Coronary artery (tissue), 2 donors: ENCODE data around the gene CLPX.

Source experiments
- DNase-seq: peaks from one replicate; pipeline ENCODE4 v3.0.0-alpha.2; 2017; ENCODE audit warnings: low spot score
- H3K27ac ChIP-seq, 2 donors: fragments of 200-600 bp; sonication (generic); one replicate each; pipeline ENCODE4 v1.5.1; 2016 to 2019
- H3K4me3 ChIP-seq: fragments of 200-600 bp; sonication (generic); 2 replicates; pipeline ENCODE4 v1.5.1; 2016; ENCODE audit warnings: mild to moderate bottlenecking, moderate library complexity
- TF ChIP-seq, protein P1 (sequence below): fragments of 200-600 bp; sonication (generic); IDR thresholded peaks from one replicate; pipeline ENCODE4 v1.5.1; 2019; ENCODE audit warnings: antibody characterized with exemption

The CLPX gene

DNA sequence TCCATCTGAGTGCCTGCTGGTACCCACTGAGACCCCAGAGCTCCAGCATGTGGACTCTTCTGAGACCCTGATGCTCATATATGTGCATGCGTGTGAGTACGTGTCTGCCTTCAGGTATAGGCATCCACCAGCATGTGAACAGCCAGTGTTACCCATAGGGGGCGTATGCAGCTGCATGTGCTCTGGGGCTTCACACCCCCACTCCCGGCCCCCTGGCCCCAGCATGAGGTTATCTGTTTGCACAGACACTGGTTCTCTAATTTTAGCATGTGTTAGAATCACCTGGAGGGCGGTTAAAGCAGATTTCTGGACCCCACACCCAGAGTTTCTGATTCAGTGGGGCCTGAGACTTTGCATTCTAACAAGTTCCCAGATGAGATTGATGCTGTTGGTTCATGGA, 27.0 kb upstream of the CLPX start:
- TF ChIP-seq, protein P1, sequence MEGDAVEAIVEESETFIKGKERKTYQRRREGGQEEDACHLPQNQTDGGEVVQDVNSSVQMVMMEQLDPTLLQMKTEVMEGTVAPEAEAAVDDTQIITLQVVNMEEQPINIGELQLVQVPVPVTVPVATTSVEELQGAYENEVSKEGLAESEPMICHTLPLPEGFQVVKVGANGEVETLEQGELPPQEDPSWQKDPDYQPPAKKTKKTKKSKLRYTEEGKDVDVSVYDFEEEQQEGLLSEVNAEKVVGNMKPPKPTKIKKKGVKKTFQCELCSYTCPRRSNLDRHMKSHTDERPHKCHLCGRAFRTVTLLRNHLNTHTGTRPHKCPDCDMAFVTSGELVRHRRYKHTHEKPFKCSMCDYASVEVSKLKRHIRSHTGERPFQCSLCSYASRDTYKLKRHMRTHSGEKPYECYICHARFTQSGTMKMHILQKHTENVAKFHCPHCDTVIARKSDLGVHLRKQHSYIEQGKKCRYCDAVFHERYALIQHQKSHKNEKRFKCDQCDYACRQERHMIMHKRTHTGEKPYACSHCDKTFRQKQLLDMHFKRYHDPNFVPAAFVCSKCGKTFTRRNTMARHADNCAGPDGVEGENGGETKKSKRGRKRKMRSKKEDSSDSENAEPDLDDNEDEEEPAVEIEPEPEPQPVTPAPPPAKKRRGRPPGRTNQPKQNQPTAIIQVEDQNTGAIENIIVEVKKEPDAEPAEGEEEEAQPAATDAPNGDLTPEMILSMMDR, result no peak
- no peak for DNase-seq
- Histone ChIP-seq H3K4me3 (no peak overlapping the region), H3K27ac (peak overlapping the region in 1 of 2 donors; percentile 68)

DNA sequence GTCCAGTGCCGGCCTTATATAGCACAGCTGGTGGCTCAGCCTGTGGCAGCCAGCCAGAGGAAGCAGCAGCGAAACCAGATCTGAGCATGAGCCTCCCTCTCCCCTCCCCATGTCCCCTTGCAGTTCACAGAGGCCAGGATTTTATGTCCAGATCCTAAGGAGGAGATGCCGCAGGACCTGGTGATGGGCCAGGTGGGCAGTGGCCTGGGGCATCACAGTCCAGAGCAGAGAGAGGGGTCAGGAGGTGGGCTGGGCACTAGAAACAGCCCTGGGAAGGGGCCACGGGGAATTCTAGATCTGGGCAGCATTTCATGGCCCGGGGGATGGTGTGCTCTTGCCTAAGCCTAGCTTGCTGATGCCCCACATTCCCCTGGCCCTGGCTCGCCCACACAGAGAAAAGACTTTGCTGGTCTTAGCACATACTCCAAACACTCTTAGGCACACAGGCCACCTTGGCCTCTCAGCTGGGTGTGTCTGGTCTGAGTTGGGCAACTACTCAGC, 26.4 kb upstream of the CLPX start:
- no peak for DNase-seq
- H3K27ac ChIP-seq, result peak overlapping the region in 1 of 2 donors; percentile 68
- TF ChIP-seq, protein P1, result no peak
- H3K4me3 ChIP-seq, result no peak overlapping the region

DNA sequence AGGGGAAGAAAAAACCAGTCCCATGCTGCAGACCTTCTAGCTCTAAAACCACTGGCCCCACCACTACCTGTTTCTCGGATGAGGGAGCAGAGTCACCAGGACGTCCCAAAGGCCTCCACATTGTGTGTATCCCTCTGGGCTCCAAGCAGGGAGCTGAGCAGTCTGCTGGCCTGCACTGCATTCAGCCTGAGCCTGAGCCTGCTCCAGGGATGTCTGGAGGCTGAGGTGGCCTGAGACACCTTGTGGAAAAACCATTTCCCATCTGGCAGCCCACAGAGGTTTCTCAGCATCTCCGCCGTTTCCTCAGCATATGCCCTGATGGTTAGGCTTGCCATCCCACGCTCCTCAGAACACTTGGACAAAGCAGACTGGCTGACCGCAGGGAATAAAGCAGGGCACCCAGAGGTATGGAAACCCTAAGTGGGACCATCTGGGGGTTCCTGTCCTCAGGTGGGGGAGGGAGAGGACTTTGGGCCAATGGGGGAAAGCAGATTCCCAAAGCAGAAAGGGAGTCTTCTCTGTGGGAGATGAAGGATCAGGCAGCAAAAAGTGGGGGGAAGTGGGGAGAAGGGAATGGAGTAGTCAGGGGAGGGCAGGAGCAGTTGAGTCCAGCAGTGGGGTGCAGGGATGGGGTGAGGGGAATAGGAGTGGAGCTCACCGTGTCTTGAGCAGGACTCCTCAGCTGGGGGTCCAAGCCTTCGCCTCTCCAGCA, 25.8 kb upstream of the CLPX start, which contains the start of gene CILP:
Gene CILP (minus strand): TSS at position 704 of the 712 bp plus-strand sequence. CDS start 1,718 bp downstream, outside the sequence.
- Histone ChIP-seq H3K4me3 (no peak within 1 kb of the TSS), H3K27ac (peak within 1 kb of the TSS in 1 of 2 donors; percentile 68)
- no peak for DNase-seq
- TF ChIP-seq, protein P1, result no peak

DNA sequence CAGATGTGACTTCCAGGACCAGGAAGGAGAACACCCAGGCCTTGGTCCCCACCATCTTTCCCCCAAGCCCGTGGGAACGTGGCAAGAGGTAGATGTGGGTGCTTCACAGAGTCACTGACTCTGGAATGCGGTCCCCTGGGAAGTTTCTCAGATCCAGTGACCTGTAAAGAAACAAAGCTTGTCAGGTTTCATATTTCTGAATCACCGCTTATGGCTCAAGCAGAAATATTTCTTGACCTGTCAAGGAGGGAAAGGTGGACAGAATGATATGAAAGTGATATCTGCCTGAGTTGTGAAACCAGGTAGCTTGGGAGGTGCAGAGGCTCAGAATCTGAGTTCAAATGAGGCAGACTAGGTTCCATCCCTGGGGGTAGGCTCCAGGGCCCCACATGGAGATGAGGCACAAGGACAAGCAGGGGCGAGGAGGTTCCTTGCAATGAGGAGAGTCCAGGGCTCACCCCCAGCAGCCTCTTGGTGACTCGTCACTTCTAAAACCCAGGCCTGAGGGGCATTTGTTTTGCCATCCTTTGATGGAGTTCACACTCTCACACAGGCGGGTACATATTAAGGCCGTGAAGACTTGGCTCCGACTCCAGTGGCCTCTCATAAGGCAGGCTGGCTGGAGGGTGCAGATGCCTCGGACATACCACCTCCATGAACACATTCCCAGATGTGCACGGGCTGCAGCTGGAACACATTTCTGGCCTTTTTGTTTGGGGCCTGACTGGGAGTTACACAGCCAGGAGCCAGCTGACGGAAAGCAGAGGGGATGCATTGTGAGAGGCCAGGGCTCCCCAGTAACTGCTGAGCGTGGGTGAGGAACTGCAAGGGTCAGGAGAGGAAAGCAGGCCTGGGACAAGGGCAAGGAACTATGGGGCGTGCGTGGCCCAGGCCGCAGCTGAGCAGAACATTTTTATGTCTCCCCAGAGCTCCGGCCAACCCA, 24.8 kb upstream of the CLPX start:
- DNase-seq, result no peak
- H3K4me3 ChIP-seq, result no peak overlapping the region
- TF ChIP-seq, protein P1, result no peak
- H3K27ac ChIP-seq, result peak overlapping the region in 1 of 2 donors; percentile 68

DNA sequence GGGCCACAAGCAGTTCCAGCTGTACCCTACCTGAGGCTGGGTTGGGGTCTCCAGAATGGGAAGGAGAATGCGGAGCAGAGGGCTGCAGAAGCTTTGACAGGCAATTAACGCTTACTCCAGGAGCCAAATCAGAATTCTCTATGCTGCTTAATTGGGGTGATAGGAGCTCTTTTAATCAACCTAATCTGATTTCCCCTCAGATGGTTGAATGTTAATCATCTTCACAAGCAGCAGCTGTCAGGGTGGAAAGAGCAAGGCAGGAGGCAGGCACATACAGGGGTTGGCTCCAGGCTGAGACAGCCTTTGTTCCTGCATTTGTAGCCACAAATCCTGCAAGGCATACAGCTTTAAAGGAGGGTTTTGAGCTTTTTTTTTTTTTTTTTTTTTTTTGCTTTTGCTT, 23.5 kb upstream of the CLPX start:
- TF ChIP-seq, protein P1, result no peak
- no peak for DNase-seq
- H3K27ac ChIP-seq, result no peak overlapping the region

DNA sequence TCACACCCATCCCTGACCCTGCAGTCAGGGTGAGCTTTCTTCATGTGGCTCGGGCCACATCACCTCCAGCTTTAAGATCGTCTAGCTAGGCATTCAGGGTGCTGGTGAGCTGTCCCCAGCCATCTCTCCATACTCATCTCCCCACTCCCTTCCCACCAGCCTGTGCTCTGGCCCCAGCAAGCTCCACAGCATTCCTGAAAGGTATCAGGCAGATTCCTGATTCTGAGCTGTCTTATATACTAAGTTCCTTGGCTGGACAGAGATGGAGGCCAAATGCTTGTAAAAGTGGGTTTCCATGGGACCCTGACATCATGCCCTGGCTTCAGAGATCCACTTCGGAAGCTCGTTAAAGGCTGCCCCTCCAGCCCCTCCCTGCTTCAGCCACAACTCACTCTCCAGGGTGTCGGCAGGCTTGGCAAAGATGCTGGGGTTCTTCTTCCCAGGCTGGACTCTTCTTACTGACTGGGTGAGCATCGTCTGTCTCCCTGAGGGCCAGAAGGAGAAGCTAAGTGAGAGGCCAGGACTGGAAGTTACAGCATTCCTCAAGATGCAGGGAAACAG, 22.2 kb upstream of the CLPX start:
- TF ChIP-seq, protein P1, result no peak
- Histone ChIP-seq H3K27ac (no peak overlapping the region), H3K4me3 (no peak overlapping the region)
- no peak for DNase-seq

More for the DNA sequence above, 23.5 kb upstream of the CLPX start:
- no peak overlapping the region for H3K4me3 ChIP-seq
